Measurements from ENCODE around the gene TMEM150C. TPM values are rescaled to one million over a fixed set of nuclear protein-coding genes. Genes with fewer than 3 reads are reported as not detected.

The TMEM150C gene
- total RNA-seq, 6 experiments from 2014 or later = 3.5 to 11.8 (median 6.8) TPM

DNA sequence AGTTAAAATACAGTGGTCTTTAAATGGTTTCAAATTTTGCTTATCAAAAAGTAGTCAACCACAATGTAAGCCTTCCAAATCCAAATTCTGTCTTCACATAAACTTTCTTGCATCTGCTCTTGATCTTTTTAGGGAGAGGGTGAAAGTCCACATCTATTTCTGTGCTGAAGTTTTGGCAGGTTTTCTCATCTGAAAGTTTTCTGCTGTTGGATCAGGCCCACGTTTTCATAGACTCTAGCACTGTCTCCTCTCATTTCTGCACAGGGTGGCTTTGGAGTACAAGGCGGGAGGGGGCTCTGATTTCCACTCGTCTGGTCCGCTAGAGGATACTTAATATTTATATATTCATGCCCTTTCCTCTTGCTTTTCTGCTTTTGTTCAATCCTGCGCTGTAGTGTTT, 18.1 kb upstream of the TMEM150C start:
- Histone ChIP-seq H3K36me3 (no peaks in the 10 kb centered on the region), H3K4me3 (no peak overlapping the region), H3K9me3 (no peaks in the 10 kb centered on the region), H3K4me1 (peaks cover 0 to 22% (median 3%) of the 10 kb centered on the region in 4 donors), H3K27ac (no peak overlapping the region), H3K27me3 (no peaks in the 10 kb centered on the region)
- ATAC-seq (peak in 3 of 4 donors; percentile 11 to 54 (median 47)), DNase-seq (no peak)
- 60% methylated on average over 5 of the region's 5 CpGs for WGBS (ENCODE audit: insufficient coverage, low coverage, low lambda C conversion rate, missing lambda C conversion rate)
- intact Hi-C loops (cut with DNase I) = no loop called here
- TF ChIP-seq, protein P1, sequence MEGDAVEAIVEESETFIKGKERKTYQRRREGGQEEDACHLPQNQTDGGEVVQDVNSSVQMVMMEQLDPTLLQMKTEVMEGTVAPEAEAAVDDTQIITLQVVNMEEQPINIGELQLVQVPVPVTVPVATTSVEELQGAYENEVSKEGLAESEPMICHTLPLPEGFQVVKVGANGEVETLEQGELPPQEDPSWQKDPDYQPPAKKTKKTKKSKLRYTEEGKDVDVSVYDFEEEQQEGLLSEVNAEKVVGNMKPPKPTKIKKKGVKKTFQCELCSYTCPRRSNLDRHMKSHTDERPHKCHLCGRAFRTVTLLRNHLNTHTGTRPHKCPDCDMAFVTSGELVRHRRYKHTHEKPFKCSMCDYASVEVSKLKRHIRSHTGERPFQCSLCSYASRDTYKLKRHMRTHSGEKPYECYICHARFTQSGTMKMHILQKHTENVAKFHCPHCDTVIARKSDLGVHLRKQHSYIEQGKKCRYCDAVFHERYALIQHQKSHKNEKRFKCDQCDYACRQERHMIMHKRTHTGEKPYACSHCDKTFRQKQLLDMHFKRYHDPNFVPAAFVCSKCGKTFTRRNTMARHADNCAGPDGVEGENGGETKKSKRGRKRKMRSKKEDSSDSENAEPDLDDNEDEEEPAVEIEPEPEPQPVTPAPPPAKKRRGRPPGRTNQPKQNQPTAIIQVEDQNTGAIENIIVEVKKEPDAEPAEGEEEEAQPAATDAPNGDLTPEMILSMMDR (IDR thresholded peaks at IDR 0.05) = no peak
- TF ChIP-seq POLR2A (IDR thresholded peaks at IDR 0.05) = no peak

DNA sequence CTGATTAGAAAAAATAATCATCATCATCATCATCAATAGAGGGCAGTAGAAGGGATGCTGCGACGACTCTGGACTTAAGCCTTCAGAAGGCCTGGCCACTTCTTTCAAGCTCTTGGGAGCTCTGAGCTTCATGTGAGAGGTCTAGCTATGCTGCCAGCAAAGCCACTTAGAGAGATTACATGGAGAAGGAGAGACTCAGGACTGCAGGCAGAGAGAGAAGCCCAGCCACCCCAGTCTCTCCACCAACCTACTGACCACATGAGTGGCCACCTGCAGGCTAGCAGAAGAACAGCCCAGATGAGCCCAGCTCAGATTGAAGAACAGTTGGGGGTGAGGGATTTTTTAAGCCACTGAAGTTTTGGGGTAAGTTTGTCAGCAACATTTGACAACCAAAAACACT, 17.1 kb upstream of the TMEM150C start:
- DNase-seq = no peak
- 80% methylated on average over 1 of the region's 2 CpGs for WGBS (ENCODE audit: insufficient coverage, low coverage, low lambda C conversion rate, missing lambda C conversion rate)
- ATAC-seq = peak; percentile 25 to 73 (median 59)
- no peaks in the 10 kb centered on the region for H3K9me3 ChIP-seq
- intact Hi-C loops (cut with DNase I) = no loop called here
- no peak for TF ChIP-seq POLR2A (IDR thresholded peaks at IDR 0.05)
- TF ChIP-seq, protein P1 (IDR thresholded peaks at IDR 0.05) = peak in 2 of 4 donors; percentile 11 to 14
- H3K36me3 ChIP-seq = no peaks in the 10 kb centered on the region
- H3K27ac ChIP-seq = no peak overlapping the region
- no peak overlapping the region for H3K4me3 ChIP-seq
- H3K4me1 ChIP-seq = peaks cover 0 to 15% (median 3%) of the 10 kb centered on the region in 4 donors
- no peaks in the 10 kb centered on the region for H3K27me3 ChIP-seq

DNA sequence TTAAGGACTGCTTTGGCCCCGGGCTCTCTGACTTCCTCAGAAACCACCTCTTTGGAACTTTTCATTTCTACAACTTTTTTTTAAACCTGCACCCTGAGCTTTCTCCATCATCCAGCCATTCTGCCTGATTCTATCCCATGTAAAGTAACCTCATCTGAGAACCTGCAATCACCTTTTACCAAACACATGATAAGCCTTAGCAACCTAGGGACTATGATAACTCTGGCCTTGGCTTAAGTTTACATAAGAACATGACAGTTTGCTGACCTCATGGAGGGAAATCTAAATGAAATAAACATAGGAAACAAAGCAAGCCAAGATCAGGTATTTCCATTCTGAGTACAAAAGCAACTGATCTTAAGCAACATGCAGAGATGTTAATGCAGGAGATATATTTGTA, 15.7 kb upstream of the TMEM150C start:
- H3K4me3 ChIP-seq = no peak overlapping the region
- WGBS (ENCODE audit: insufficient coverage, low coverage, low lambda C conversion rate, missing lambda C conversion rate) = 56% methylated on average over 1 of the region's 1 CpG
- intact Hi-C loops (cut with DNase I) = no loop called here
- DNase-seq (no peak), ATAC-seq (peak; percentile 64 to 89 (median 80))
- TF ChIP-seq, protein P1 (IDR thresholded peaks at IDR 0.05) = no peak
- no peak for TF ChIP-seq POLR2A (IDR thresholded peaks at IDR 0.05)
- no peak overlapping the region for H3K27ac ChIP-seq
- H3K4me1 ChIP-seq = peaks cover 0 to 9% (median 0%) of the 10 kb centered on the region in 4 donors
- H3K27me3 ChIP-seq = no peaks in the 10 kb centered on the region
- no peaks in the 10 kb centered on the region for H3K9me3 ChIP-seq
- H3K36me3 ChIP-seq = no peaks in the 10 kb centered on the region

DNA sequence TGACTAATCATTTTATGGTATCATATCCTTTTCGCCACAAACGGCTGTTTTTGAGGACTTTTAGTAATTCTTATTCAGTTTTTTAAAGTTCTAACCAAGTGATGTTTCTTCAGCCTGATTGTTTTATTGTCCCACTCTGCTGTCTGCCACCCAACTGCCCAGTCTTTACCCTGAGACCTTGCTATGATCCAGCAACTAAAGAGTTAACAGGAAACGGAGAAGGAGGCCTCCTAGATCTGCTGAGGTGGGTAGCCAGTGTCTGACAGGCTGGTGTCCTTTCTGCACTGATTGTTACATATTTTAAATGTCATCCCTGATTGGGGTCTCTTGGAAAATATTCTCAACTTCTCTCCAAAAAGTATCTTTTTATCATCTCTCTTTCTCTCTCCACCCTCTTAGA, 7.9 kb upstream of the TMEM150C start:
- Histone ChIP-seq H3K4me3 (no peak overlapping the region), H3K27ac (no peak overlapping the region), H3K4me1 (no peaks in the 10 kb centered on the region), H3K36me3 (no peaks in the 10 kb centered on the region), H3K27me3 (no peaks in the 10 kb centered on the region), H3K9me3 (no peaks in the 10 kb centered on the region)
- no peak for DNase-seq
- intact Hi-C loops (cut with DNase I) = no loop called here
- ATAC-seq = no peak
- WGBS (ENCODE audit: insufficient coverage, low coverage, low lambda C conversion rate, missing lambda C conversion rate) = 51% methylated on average over 3 of the region's 3 CpGs
- TF ChIP-seq, protein P1 (IDR thresholded peaks at IDR 0.05) = no peak
- TF ChIP-seq POLR2A (IDR thresholded peaks at IDR 0.05) = no peak

DNA sequence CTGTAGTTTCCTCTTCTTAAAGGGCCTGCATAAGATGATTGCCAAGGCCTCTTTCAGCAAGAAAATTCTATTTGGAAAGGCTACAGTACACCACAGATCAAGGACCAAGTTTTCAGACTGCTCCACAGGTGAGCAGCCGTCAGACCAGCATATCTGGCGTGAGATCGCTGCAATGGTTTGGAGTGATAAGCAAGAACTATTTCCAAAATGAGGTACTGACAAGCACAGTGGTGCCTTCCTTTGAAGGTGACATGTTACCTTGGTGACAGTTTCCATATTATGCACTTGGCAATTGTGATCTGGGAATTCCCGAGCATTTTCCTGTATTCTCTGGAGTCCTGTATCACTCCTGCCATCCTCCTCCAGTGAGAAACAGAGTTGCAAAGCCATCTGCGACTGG, 7.3 kb upstream of the TMEM150C start:
- WGBS (ENCODE audit: insufficient coverage, low coverage, low lambda C conversion rate, missing lambda C conversion rate) = 79% methylated on average over 3 of the region's 5 CpGs
- no peak for ATAC-seq

More for the DNA sequence above, 7.3 kb upstream of the TMEM150C start:
- intact Hi-C loops (cut with DNase I) = no loop called here
- no peak for TF ChIP-seq POLR2A (IDR thresholded peaks at IDR 0.05)
- TF ChIP-seq, protein P1 (IDR thresholded peaks at IDR 0.05) = no peak
- Histone ChIP-seq H3K27me3 (no peaks in the 10 kb centered on the region), H3K36me3 (no peaks in the 10 kb centered on the region), H3K9me3 (no peaks in the 10 kb centered on the region), H3K27ac (no peak overlapping the region), H3K4me3 (no peak overlapping the region), H3K4me1 (no peaks in the 10 kb centered on the region)
- DNase-seq = no peak

Measured in right lobe of liver (tissue), 6 donors.